ENCODE measurements around the gene AMIGO1.
A peak's percentile ranks its signal among the peaks of the same experiment; 100 is the strongest.

Gene AMIGO1, protein sequence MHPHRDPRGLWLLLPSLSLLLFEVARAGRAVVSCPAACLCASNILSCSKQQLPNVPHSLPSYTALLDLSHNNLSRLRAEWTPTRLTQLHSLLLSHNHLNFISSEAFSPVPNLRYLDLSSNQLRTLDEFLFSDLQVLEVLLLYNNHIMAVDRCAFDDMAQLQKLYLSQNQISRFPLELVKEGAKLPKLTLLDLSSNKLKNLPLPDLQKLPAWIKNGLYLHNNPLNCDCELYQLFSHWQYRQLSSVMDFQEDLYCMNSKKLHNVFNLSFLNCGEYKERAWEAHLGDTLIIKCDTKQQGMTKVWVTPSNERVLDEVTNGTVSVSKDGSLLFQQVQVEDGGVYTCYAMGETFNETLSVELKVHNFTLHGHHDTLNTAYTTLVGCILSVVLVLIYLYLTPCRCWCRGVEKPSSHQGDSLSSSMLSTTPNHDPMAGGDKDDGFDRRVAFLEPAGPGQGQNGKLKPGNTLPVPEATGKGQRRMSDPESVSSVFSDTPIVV

DNA sequence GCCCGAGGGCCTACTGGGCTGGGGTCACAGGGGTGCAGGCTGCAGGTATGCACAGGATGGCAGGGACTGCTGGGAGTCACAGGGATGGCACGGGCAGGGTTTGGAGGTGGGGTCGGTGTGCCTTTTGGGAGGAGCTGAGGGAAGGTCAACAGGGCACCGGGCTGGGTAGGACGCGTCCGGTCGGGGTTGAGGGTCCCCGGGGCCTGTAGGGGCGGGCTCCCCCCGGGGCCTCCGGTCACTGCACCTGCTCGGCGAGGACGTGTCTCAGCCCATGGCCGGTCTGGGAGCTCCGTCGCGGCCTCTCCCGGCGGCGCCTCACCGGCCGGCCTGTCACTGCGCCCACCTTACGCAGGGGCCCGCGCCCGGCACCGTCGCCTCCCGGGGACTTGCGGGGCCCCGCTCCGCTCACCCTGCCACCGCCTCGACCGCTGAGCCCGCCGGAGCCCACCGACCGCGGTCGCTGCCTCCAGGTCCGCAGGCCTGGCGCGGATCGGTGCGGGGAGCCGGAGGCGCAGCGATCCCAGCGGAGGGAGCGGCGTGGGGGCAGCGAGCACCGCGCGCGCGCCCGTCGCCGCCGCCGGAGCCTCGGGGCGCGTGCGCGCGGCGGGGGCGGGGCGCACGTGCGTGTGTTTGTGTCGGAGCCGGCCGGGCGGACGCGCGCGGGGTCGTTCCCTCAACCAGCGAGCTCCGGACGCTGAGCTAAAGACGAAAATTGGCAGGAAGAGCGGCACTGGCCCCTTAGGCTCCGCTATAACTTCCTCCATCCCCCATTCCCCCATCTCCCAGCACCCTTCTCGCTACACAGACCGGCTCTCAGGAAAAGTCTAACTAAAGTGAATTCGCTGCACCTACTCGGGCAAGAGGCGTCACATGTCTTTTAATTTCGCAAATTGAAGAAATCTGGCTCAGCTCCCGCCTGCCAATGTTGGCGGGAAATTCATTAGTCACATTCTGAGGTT is at the start of gene AMIGO1:
Gene AMIGO1 (minus strand): TSS at position 552 of the 959 bp plus-strand sequence. CDS start 815 bp downstream, outside the sequence.
- H3K9ac ChIP-seq = peak within 1 kb of the TSS; percentile 77
- peak within 1 kb of the TSS; percentile 69 for H3K27ac ChIP-seq
- H3K9me3 ChIP-seq = no peaks in the 10 kb centered on the region
- peak within 1 kb of the TSS; percentile 94 for H3K4me2 ChIP-seq
- H3K4me1 ChIP-seq = peaks cover 18% of the 10 kb centered on the region
- H3K4me3 ChIP-seq = peak within 1 kb of the TSS; percentile 81
- H3K36me3 ChIP-seq = 0 out of 2 replicates have a peak, but pooled peaks cover 8% of the 10 kb centered on the region
- no peaks in the 10 kb centered on the region for H4K20me1 ChIP-seq
- no peaks in the 10 kb centered on the region for H3K27me3 ChIP-seq
- no peak for TF ChIP-seq Cebpa-rat (IDR thresholded peaks at IDR 0.05)

DNA sequence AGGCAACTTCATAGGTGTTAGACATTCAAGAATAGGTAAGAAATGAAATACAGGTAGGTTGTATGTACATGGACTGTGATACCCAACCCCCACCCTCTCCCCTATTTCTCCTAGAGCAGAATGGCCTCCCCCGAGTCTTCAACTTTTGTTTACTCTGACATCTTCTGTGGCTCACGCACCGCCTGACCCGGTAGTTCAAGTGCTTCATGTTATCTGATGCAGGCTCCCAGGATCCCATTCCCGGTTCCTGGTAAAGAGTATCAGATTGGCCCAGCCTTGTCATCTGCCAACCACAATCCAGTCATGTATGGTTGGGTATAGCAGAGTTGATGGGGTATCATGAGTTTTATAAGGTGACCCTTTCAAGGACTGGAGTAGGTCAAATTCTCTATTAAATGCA is 48.0 kb upstream of the AMIGO1 start:
- H3K9ac ChIP-seq = no peak overlapping the region
- H3K9me3 ChIP-seq = peaks cover 9% of the 10 kb centered on the region; the same call in 1 of the 2 replicates
- no peak overlapping the region for H3K4me3 ChIP-seq
- no peak overlapping the region for H3K4me2 ChIP-seq
- H3K4me1 ChIP-seq = peaks cover 27% of the 10 kb centered on the region
- no peaks in the 10 kb centered on the region for H3K27me3 ChIP-seq
- no peak for TF ChIP-seq Cebpa-rat (IDR thresholded peaks at IDR 0.05)
- H3K36me3 ChIP-seq = peaks cover 16% of the 10 kb centered on the region
- no peak overlapping the region for H3K27ac ChIP-seq
- peaks cover 98% of the 10 kb centered on the region for H4K20me1 ChIP-seq

DNA sequence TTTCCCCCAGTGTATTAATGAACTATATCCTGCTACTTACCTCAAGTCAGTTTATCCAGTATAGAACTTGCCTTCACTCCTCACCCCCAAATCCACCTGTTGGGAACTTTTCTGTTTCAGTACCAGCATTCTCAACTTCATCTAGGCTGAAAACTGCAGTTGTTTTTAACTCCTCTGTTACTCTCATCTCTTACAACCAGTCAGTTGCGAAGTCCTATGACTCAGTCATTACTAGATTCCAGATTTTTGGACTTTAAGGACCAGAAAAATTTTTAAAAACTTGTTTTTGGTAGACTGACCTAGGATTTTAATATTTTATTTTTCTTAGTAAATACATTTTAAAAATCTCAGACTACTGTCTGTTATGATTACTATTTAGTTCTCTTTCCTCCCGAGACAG is 47.0 kb upstream of the AMIGO1 start:
- H3K4me2 ChIP-seq = peak overlapping the region; percentile 53
- peaks cover 98% of the 10 kb centered on the region for H4K20me1 ChIP-seq
- peaks cover 9% of the 10 kb centered on the region; the same call in 1 of the 2 replicates for H3K9me3 ChIP-seq

DNA sequence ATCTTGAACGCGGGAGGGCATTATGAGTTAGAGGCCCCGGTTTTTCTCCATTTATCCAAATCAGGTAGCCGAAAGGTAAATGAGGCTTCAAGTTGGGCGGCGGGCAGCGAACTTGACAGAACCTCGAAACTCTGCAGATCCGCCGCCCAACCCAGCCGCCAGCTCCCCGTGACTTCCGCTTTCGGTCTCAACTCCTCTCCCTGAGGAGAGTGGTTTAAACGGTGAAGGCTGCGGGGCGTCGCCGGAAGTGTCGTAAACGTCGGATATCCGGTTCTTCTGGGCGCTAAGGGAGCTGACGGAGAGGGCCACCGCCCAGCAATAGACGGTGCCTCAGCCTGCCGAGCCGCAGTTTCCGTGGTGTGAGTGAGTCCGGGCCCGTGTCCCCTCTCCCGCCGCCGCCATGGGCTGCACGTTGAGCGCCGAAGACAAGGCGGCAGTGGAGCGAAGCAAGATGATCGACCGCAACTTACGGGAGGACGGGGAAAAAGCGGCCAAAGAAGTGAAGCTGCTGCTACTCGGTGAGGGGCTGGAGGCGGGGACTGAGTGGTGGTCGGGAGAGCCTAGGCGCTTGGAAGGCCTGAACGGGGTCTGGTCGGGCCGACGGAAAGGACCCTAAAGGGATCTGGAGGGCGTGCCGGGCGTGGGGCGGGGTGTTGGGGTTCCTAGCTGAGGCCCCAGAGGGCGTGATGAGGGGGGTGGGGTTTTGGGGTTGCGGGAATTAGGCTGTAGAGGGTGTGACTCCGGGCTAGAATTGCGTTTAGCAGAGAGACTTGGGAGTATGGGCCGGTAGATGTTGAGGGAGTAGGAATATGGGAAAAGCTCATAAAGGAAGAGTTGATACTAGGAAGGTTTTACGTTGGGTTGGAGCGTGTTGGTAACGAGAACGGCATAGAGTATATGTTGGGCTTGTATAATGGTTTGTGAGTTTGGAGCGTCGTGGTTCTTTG is 39.1 kb upstream of the AMIGO1 start, which contains the start of gene GNAI3:
Gene GNAI3 (plus strand): TSS at position 295 of the 947 bp plus-strand sequence. CDS start 106 bp downstream, at position 401.
- Histone ChIP-seq H3K9me3 (peaks cover 3% of the 10 kb centered on the region; the same call in 1 of the 2 replicates), H3K4me1 (peaks cover 32% of the 10 kb centered on the region)
- TF ChIP-seq Cebpa-rat (IDR thresholded peaks at IDR 0.05) = no peak

More for the DNA sequence above, 47.0 kb upstream of the AMIGO1 start:
- Histone ChIP-seq H3K9ac (no peak overlapping the region), H3K4me3 (no peak overlapping the region), H3K4me1 (peaks cover 22% of the 10 kb centered on the region), H3K27me3 (no peaks in the 10 kb centered on the region), H3K27ac (no peak overlapping the region), H3K36me3 (peaks cover 21% of the 10 kb centered on the region)
- TF ChIP-seq Cebpa-rat (IDR thresholded peaks at IDR 0.05) = no peak

DNA sequence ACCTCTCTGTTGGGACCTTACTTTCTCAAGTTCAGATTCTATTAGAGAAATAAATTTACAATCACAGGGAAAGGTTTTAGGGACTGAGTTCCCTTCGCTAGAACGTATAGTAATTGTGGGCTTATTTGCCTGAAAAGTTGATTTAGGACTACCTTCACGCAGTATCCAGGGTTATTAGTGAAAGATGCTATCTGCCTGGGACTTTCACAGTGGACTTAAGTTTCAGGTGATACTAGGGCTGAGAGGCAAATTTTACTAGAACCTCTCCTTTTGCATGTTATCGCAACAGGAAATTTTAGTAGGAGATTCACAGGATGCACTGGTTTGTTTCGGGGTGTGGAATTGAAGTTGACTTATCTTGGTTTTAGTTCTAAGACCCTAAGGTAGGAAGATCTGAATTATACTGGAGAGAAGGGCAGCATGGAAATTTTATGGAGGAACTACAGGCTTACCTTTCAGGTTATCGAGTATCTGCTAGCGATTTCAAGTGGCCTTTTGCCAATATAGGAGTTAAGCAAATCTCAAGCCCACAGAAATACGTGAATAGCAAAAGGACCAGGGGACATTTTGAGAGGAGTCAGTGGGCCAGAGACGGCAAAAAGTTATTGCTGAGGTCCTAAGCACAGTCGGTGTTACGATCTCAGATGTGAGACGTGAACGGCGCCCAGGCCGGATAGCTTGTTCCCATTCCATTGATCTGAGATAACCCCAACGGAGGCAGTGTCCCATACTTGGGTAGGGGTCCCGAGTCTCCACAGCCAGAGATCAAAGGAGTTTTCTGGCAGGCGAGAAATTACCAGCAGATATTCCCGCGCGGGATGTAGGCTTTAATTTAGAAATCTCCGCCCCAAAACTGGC is 38.2 kb upstream of the AMIGO1 start:
- TF ChIP-seq Cebpa-rat (IDR thresholded peaks at IDR 0.05) = no peak
- Histone ChIP-seq H3K27ac (peak overlapping the region; percentile 95), H3K36me3 (0 out of 2 replicates have a peak, but pooled peaks cover 5% of the 10 kb centered on the region), H3K4me3 (peak overlapping the region; percentile 89), H3K4me2 (peak overlapping the region; percentile 95), H3K4me1 (peaks cover 32% of the 10 kb centered on the region), H3K9me3 (no peaks in the 10 kb centered on the region), H4K20me1 (peaks cover 39% of the 10 kb centered on the region), H3K9ac (peak overlapping the region; percentile 92), H3K27me3 (no peaks in the 10 kb centered on the region)

More for the DNA sequence above, 39.1 kb upstream of the AMIGO1 start, which contains the start of gene GNAI3:
- Histone ChIP-seq H4K20me1 (peaks cover 46% of the 10 kb centered on the region), H3K27ac (peak within 1 kb of the TSS; percentile 95), H3K9ac (peak within 1 kb of the TSS; percentile 92), H3K4me2 (peak within 1 kb of the TSS; percentile 95), H3K27me3 (no peaks in the 10 kb centered on the region), H3K4me3 (peak within 1 kb of the TSS; percentile 89), H3K36me3 (peaks cover 8% of the 10 kb centered on the region)

DNA sequence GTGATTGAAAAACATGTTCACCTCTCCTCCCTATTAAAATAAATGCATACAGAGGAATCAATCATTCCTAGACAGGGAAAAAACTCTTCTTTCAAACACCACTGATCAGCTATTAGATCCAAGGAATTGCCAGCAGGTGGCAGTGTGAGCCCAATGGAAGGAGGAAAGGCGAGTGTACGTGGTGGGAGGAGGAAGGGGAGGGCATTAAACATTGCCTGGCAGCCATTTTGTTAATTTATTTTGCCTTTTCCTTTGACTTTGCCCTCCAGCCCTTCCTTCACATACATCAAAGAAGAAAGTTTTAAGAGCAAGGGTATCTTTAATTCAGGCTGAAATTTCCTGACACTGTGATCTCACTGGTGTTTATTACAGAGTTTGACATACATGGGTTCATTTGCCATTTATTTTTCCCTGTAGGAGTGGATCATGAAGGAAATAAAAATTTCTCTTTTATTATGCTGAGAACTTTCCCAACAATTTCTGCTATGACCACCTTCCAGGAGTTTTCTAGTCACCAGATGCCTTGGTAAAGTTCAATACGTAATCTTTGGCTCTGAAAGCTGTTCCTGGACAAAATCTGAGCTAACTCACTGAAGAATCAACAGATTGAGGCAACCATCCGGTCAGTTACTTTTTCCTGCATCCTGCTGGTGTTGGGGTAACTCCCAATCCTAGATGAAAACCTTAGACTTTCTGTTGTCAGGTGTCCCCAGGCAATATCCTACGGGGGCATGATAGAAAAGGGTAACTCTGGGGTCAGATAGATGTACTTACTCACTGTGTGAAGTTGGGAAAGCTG is 37.0 kb upstream of the AMIGO1 start:
- Histone ChIP-seq H3K4me3 (peak overlapping the region; percentile 89), H3K9me3 (no peaks in the 10 kb centered on the region), H3K36me3 (no peaks in the 10 kb centered on the region), H3K9ac (peak overlapping the region; percentile 92), H3K4me1 (peaks cover 32% of the 10 kb centered on the region), H4K20me1 (peaks cover 27% of the 10 kb centered on the region), H3K4me2 (peak overlapping the region; percentile 95), H3K27me3 (no peaks in the 10 kb centered on the region), H3K27ac (peak overlapping the region; percentile 95)
- TF ChIP-seq Cebpa-rat (IDR thresholded peaks at IDR 0.05) = no peak

DNA sequence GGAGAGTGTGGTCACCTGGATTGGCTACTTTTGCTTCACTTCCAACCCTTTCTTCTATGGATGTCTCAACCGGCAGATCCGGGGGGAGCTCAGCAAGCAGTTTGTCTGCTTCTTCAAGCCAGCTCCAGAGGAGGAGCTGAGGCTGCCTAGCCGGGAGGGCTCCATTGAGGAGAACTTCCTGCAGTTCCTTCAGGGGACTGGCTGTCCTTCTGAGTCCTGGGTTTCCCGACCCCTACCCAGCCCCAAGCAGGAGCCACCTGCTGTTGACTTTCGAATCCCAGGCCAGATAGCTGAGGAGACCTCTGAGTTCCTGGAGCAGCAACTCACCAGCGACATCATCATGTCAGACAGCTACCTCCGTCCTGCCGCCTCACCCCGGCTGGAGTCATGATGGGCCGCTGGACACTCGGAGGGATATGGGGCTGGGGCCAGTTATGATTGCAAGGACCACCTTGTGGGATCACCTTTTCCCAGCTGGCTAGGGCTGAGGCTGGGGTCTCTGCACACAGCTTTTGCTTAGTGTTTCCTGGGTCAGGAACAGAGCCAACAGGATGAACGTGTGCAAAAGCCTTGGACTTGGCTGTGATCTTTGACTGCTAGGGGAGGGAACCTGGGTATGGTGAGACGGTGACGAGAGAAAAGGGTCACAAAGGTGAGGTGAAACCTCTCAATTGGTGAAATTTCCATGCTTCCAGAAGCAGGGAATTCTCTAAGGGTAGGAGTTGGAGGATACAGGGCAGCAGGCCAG is 34.6 kb upstream of the AMIGO1 start:
- Histone ChIP-seq H3K27me3 (no peaks in the 10 kb centered on the region), H4K20me1 (peaks cover 4% of the 10 kb centered on the region), H3K9me3 (no peaks in the 10 kb centered on the region), H3K4me1 (peaks cover 25% of the 10 kb centered on the region), H3K4me3 (no peak overlapping the region), H3K9ac (no peak overlapping the region), H3K27ac (no peak overlapping the region), H3K36me3 (no peaks in the 10 kb centered on the region), H3K4me2 (no peak overlapping the region)
- no peak for TF ChIP-seq Cebpa-rat (IDR thresholded peaks at IDR 0.05)
